Transverse colon (tissue), 4 donors: ENCODE results near the gene MGAT1.

Experiments
- CTCF ChIP-seq, 5 experiments: fragments of 200-600 bp in 3 of 5; fragments of 450-650 bp in 2 of 5; sonication (generic) in 3 of 5; IDR thresholded peaks; 1 replicate in 2 of 5; 2 replicates in 3 of 5; pipeline ENCODE4 v1.5.1; 2016 to 2017; ENCODE audit warnings: antibody characterized with exemption in 5 of 5, inconsistent platforms in 3 of 5, mild to moderate bottlenecking in 2 of 5, moderate library complexity in 1 of 5
- POLR2A ChIP-seq: fragments of 450-650 bp; IDR thresholded peaks from one replicate; pipeline ENCODE4 v1.6.1; 2016; ENCODE audit warnings: antibody characterized with exemption, mild to moderate bottlenecking, moderate library complexity
- POLR2AphosphoS5 ChIP-seq, 3 donors: sonication (generic); formaldehyde crosslinking; IDR thresholded peaks; one replicate each; pipeline ENCODE4 v1.6.1; 2016; ENCODE audit warnings: antibody characterized with exemption in 3 of 3

DNA sequence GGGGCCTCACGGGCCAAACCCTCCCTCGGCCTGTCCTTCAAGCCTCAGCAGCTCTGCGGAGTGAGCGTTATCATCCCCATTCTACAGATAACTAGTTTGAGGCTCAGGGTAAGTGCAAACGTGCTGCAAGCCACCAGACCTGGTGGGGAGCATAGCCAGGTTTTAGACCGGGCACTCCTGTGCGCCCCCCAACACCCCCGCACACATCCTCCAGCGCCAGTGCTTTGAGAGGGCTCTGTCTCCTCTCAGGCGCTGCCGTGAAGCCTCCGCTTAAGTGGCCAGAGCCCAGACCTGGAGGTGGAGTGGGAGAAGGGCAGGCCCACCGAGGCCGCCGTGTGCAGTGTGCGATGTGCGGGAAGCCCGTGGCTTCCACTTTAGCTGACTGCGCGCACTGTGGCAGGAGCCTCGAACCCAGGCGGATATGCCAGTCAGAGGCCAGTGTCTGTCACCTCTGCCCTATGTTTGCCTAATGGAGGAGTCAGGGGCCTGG is 1.6 kb upstream of the MGAT1 start:
- TF ChIP-seq CTCF (IDR thresholded peaks at IDR 0.05), result no peak
- no peak for TF ChIP-seq POLR2A
- TF ChIP-seq POLR2AphosphoS5 (IDR thresholded peaks at IDR 0.05), result no peak
